Measurements from ENCODE around the gene NR5A2. TPM values are rescaled to one million over a fixed set of nuclear protein-coding genes. Genes with fewer than 3 reads are reported as not detected.

NR5A2 gene
- total RNA-seq (under 1 TPM in 1 of 5 experiments, not detected in 4; 0.10 TPM), polyA plus RNA-seq (not detected), total RNA-seq (0.81 reads per million)

DNA sequence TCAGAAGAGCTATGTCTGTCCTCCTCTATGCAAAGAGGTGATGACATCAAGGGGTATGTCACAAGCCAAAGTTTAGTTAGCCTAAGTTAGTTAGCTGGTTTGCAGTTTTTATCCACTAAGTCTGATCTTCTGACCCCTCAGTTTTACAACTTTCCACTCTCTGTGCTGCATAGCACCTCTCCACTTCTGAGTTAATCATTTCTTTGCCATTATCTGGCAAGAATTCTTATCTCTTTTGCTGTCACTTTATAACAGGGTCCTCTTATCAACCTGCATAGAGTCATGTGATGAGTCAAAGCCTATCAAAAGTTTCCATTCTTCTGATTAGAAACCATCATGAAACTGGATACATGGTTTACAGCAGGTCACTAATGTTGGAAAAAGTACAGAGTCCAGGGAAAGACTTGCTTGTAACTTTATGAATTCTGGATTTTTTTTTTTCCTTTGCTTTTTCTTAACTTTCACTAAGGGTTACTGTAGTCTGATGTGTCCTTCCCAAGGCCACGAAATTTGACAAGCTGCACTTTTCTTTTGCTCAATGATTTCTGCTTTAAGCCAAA lies at the start of gene NR5A2:
Gene NR5A2, plus strand, starts transcription at position 447 of the 560 bp plus-strand sequence. CDS start 138 bp downstream, outside the sequence.
- ATAC-seq: no peak
- H3K4me1 Mint-ChIP-seq: peaks cover 0 to 18% (median 7%) of the 10 kb centered on the region in 7 donors
- intact Hi-C loops (cut with micrococcal nuclease): no loop called here
- DNase-seq: no peak
- ChIA-PET CTCF (no interaction called here), POLR2A (no interaction called here)
- H3K4me3 ChIP-seq (ENCODE audit: low read length): no peak within 1 kb of the TSS
- H3K9me3 ChIP-seq (ENCODE audit: control insufficient read depth in 2 of 3, low read length in 3 of 3): no peaks in the 10 kb centered on the region
- peaks cover 0 to 4% of the 10 kb centered on the region in 2 donors for H3K4me1 ChIP-seq (ENCODE audit: control insufficient read depth in 2 of 2, insufficient read depth in 2 of 2, low read length in 2 of 2)
- peaks cover 54 to 65% (median 54%) of the 10 kb centered on the region in 5 donors for H3K27me3 Mint-ChIP-seq
- peak within 1 kb of the TSS in 3 of 10 donors; percentile 70 to 71 (median 71) for H3K4me3 Mint-ChIP-seq
- H3K36me3 ChIP-seq (ENCODE audit: control insufficient read depth in 2 of 3, insufficient read depth in 3 of 3, low read length in 3 of 3): no peaks in the 10 kb centered on the region
- peaks cover 3 to 9% of the 10 kb centered on the region in 2 donors for H3K27me3 ChIP-seq (ENCODE audit: control insufficient read depth in 2 of 2, insufficient read depth in 2 of 2, low read length in 2 of 2)
- no peak within 1 kb of the TSS for H3K27ac ChIP-seq (ENCODE audit: low read depth, low read length)
- no peak within 1 kb of the TSS for H3K27ac Mint-ChIP-seq
- H3K36me3 Mint-ChIP-seq: no peaks in the 10 kb centered on the region
- H3K9me3 Mint-ChIP-seq: peaks cover 0 to 3% (median 0%) of the 10 kb centered on the region in 11 donors

GRCh38 chr1:199978408-199978940 lies 49.0 kb upstream of the NR5A2 start:
- POLR2A ChIA-PET: no interaction called here
- no peak overlapping the region for H3K27ac Mint-ChIP-seq
- intact Hi-C loops (cut with micrococcal nuclease): no loop called here
- Histone ChIP-seq H3K36me3 (ENCODE audit: control insufficient read depth in 2 of 3, insufficient read depth in 3 of 3, low read length in 3 of 3) (no peaks in the 10 kb centered on the region), H3K4me1 (ENCODE audit: control insufficient read depth in 2 of 2, insufficient read depth in 2 of 2, low read length in 2 of 2) (no peaks in the 10 kb centered on the region), H3K9me3 (ENCODE audit: control insufficient read depth in 2 of 3, low read length in 3 of 3) (no peaks in the 10 kb centered on the region), H3K4me3 (ENCODE audit: low read length) (no peak overlapping the region), H3K27ac (ENCODE audit: low read depth, low read length) (no peak overlapping the region), H3K27me3 (ENCODE audit: control insufficient read depth in 2 of 2, insufficient read depth in 2 of 2, low read length in 2 of 2) (no peaks in the 10 kb centered on the region)
- DNase-seq: no peak
- H3K9me3 Mint-ChIP-seq: peaks cover 0 to 2% (median 0%) of the 10 kb centered on the region in 11 donors
- no peaks in the 10 kb centered on the region for H3K36me3 Mint-ChIP-seq
- no peak overlapping the region for H3K4me3 Mint-ChIP-seq
- H3K27me3 Mint-ChIP-seq: peaks cover 0 to 19% (median 11%) of the 10 kb centered on the region in 5 donors
- peaks cover 0 to 6% (median 0%) of the 10 kb centered on the region in 7 donors for H3K4me1 Mint-ChIP-seq
- CTCF ChIA-PET: no interaction called here
- no peak for ATAC-seq

DNA sequence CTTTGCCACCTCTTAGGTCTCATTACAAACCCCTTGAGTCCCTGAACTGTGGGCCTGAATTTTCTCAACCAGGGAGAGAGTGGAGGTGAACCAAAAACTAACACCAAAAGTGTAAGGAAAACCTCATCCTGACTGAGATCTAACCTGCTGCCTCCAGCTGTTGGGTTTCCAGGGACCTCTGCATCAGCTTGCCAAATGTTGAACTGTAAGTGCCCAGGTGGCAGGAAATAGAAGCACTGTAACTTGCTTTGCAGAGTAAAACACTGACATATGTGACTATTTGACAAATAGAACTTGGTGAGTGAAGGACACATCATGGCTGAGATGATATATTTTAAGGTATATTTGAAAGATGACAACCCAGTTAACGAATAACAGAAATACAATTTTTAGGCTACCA lies 48.4 kb upstream of the NR5A2 start:
- intact Hi-C loops (cut with micrococcal nuclease): no loop called here
- H3K27me3 ChIP-seq (ENCODE audit: control insufficient read depth in 2 of 2, insufficient read depth in 2 of 2, low read length in 2 of 2): no peaks in the 10 kb centered on the region
- ATAC-seq (no peak), DNase-seq (no peak)
- ChIA-PET CTCF (no interaction called here), POLR2A (no interaction called here)
- Mint-ChIP-seq H3K4me1 (peaks cover 0 to 6% (median 0%) of the 10 kb centered on the region in 7 donors), H3K4me3 (no peak overlapping the region), H3K36me3 (no peaks in the 10 kb centered on the region), H3K27me3 (peaks cover 0 to 16% (median 11%) of the 10 kb centered on the region in 5 donors), H3K27ac (no peak overlapping the region), H3K9me3 (peaks cover 0 to 2% (median 0%) of the 10 kb centered on the region in 11 donors)
- no peaks in the 10 kb centered on the region for H3K36me3 ChIP-seq (ENCODE audit: control insufficient read depth in 2 of 3, insufficient read depth in 3 of 3, low read length in 3 of 3)
- no peaks in the 10 kb centered on the region for H3K9me3 ChIP-seq (ENCODE audit: control insufficient read depth in 2 of 3, low read length in 3 of 3)
- no peaks in the 10 kb centered on the region for H3K4me1 ChIP-seq (ENCODE audit: control insufficient read depth in 2 of 2, insufficient read depth in 2 of 2, low read length in 2 of 2)
- H3K4me3 ChIP-seq (ENCODE audit: low read length): no peak overlapping the region
- no peak overlapping the region for H3K27ac ChIP-seq (ENCODE audit: low read depth, low read length)

DNA sequence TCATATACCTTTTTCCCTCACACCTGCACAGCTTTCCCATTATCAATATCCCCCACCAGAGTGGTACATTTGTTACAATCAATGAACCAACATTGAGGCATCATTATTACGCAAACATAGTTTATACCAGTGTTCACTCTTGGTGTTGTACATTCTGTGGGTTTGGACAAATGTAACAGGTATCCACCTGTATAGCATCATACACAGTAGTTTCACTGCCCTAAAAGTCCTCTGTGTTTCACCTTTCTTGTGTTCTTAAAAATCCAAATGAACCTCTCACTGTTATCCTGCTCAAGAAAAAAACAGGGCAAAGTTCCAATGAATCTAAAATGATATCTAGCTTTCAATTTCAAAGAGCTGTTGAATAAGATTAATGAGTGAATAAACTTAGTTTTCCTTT lies 45.9 kb upstream of the NR5A2 start:
- no peak overlapping the region for H3K27ac Mint-ChIP-seq
- H3K4me3 ChIP-seq (ENCODE audit: low read length): no peak overlapping the region
- H3K4me3 Mint-ChIP-seq: no peak overlapping the region
- intact Hi-C loops (cut with micrococcal nuclease): no loop called here
- POLR2A ChIA-PET: no interaction called here
- H3K4me1 ChIP-seq (ENCODE audit: control insufficient read depth in 2 of 2, insufficient read depth in 2 of 2, low read length in 2 of 2): no peaks in the 10 kb centered on the region
- no peaks in the 10 kb centered on the region for H3K36me3 Mint-ChIP-seq
- peaks cover 0 to 4% (median 0%) of the 10 kb centered on the region in 7 donors for H3K4me1 Mint-ChIP-seq
- no peaks in the 10 kb centered on the region for H3K27me3 ChIP-seq (ENCODE audit: control insufficient read depth in 2 of 2, insufficient read depth in 2 of 2, low read length in 2 of 2)
- peaks cover 0 to 2% (median 0%) of the 10 kb centered on the region in 11 donors for H3K9me3 Mint-ChIP-seq
- peaks cover 0 to 7% (median 6%) of the 10 kb centered on the region in 5 donors for H3K27me3 Mint-ChIP-seq
- ATAC-seq: no peak
- no peaks in the 10 kb centered on the region for H3K36me3 ChIP-seq (ENCODE audit: control insufficient read depth in 2 of 3, insufficient read depth in 3 of 3, low read length in 3 of 3)
- no peaks in the 10 kb centered on the region for H3K9me3 ChIP-seq (ENCODE audit: control insufficient read depth in 2 of 3, low read length in 3 of 3)
- DNase-seq: no peak
- H3K27ac ChIP-seq (ENCODE audit: low read depth, low read length): no peak overlapping the region
- CTCF ChIA-PET: no interaction called here

- peaks cover 0 to 6% (median 0%) of the 10 kb centered on the region in 5 donors for H3K27me3 Mint-ChIP-seq
- Histone ChIP-seq H3K4me1 (ENCODE audit: control insufficient read depth in 2 of 2, insufficient read depth in 2 of 2, low read length in 2 of 2) (no peaks in the 10 kb centered on the region), H3K27me3 (ENCODE audit: control insufficient read depth in 2 of 2, insufficient read depth in 2 of 2, low read length in 2 of 2) (no peaks in the 10 kb centered on the region), H3K4me3 (ENCODE audit: low read length) (no peak overlapping the region), H3K27ac (ENCODE audit: low read depth, low read length) (no peak overlapping the region), H3K9me3 (ENCODE audit: control insufficient read depth in 2 of 3, low read length in 3 of 3) (no peaks in the 10 kb centered on the region), H3K36me3 (ENCODE audit: control insufficient read depth in 2 of 3, insufficient read depth in 3 of 3, low read length in 3 of 3) (no peaks in the 10 kb centered on the region)
- H3K4me1 Mint-ChIP-seq: peaks cover 0 to 2% (median 0%) of the 10 kb centered on the region in 7 donors
- peaks cover 0 to 2% (median 0%) of the 10 kb centered on the region in 11 donors for H3K9me3 Mint-ChIP-seq
- no peak for ATAC-seq
- H3K36me3 Mint-ChIP-seq: no peaks in the 10 kb centered on the region
- ChIA-PET CTCF (no interaction called here), POLR2A (no interaction called here)
- intact Hi-C loops (cut with micrococcal nuclease): no loop called here
- no peak overlapping the region for H3K4me3 Mint-ChIP-seq
- H3K27ac Mint-ChIP-seq: no peak overlapping the region
- no peak for DNase-seq
Observed at GRCh38 chr1:199982606-199983005, 44.9 kb upstream of the NR5A2 start.

DNA sequence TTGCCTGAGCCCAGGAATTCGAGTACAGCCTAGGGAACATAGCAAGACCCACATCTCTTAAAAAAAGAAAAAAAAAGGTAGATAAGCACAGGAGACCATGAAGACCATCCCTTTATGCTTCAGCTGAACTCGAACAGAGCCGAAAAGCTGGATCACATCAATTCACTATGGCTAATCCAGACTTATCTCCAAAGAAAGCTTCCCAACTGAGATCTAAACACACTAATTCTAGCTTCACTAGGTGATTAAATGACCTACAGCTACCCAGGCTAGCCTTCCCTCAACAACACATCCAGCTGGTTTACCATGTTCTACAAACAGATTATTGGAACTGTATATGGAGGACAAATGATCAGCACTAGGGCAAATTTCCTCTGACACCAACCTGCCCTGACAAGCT lies 44.0 kb upstream of the NR5A2 start:
- H3K4me1 Mint-ChIP-seq: peaks cover 0 to 2% (median 0%) of the 10 kb centered on the region in 7 donors
- no peak for DNase-seq
- H3K9me3 Mint-ChIP-seq: peaks cover 0 to 2% (median 0%) of the 10 kb centered on the region in 11 donors
- H3K36me3 Mint-ChIP-seq: no peaks in the 10 kb centered on the region
- Histone ChIP-seq H3K27me3 (ENCODE audit: control insufficient read depth in 2 of 2, insufficient read depth in 2 of 2, low read length in 2 of 2) (no peaks in the 10 kb centered on the region), H3K27ac (ENCODE audit: low read depth, low read length) (no peak overlapping the region), H3K36me3 (ENCODE audit: control insufficient read depth in 2 of 3, insufficient read depth in 3 of 3, low read length in 3 of 3) (no peaks in the 10 kb centered on the region), H3K9me3 (ENCODE audit: control insufficient read depth in 2 of 3, low read length in 3 of 3) (no peaks in the 10 kb centered on the region), H3K4me3 (ENCODE audit: low read length) (no peak overlapping the region), H3K4me1 (ENCODE audit: control insufficient read depth in 2 of 2, insufficient read depth in 2 of 2, low read length in 2 of 2) (no peaks in the 10 kb centered on the region)
- no peak overlapping the region for H3K27ac Mint-ChIP-seq
- ATAC-seq: no peak
- no peak overlapping the region for H3K4me3 Mint-ChIP-seq
- intact Hi-C loops (cut with micrococcal nuclease): no loop called here
- peaks cover 0 to 3% (median 0%) of the 10 kb centered on the region in 5 donors for H3K27me3 Mint-ChIP-seq
- ChIA-PET CTCF (no interaction called here), POLR2A (no interaction called here)

DNA sequence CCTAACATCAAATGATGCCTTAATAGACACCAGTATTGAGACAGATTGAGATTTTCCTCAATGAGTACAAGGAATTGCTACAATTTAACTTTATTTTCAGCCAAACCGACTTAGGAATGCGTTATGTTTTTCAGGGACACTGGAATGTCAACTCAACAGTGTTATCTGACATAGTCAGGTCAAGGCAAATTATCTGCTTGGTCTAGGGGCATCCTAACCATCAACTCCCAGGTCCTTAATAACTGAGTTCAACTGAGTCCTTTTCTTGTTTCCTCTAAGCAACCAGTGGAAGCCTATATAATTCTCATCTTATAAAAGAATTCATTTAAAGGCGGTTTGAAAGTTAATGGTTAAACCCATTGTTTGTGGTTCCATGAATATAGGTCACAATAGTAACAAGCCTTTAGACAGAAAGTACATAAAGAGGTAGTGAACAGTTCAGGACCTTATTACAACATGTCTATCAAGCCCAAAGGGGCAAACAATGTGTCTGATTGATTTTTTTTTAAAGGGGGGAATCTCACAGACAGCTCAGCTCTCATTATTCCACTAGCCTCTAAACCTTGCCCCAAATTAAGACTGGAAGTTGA lies 32.3 kb upstream of the NR5A2 start:
- CTCF ChIA-PET: no interaction called here
- Histone ChIP-seq H3K4me1 (ENCODE audit: control insufficient read depth in 2 of 2, insufficient read depth in 2 of 2, low read length in 2 of 2) (no peaks in the 10 kb centered on the region), H3K27ac (ENCODE audit: low read depth, low read length) (no peak overlapping the region), H3K36me3 (ENCODE audit: control insufficient read depth in 2 of 3, insufficient read depth in 3 of 3, low read length in 3 of 3) (no peaks in the 10 kb centered on the region), H3K4me3 (ENCODE audit: low read length) (no peak overlapping the region), H3K9me3 (ENCODE audit: control insufficient read depth in 2 of 3, low read length in 3 of 3) (no peaks in the 10 kb centered on the region), H3K27me3 (ENCODE audit: control insufficient read depth in 2 of 2, insufficient read depth in 2 of 2, low read length in 2 of 2) (no peaks in the 10 kb centered on the region)
- H3K4me1 Mint-ChIP-seq: no peaks in the 10 kb centered on the region
- H3K27me3 Mint-ChIP-seq: peaks cover 3 to 15% (median 4%) of the 10 kb centered on the region in 5 donors
- intact Hi-C loops (cut with micrococcal nuclease): no loop called here
- H3K36me3 Mint-ChIP-seq: no peaks in the 10 kb centered on the region
- ATAC-seq (no peak), DNase-seq (no peak)
- POLR2A ChIA-PET: no interaction called here
- no peak overlapping the region for H3K4me3 Mint-ChIP-seq
- peaks cover 0 to 4% (median 0%) of the 10 kb centered on the region in 11 donors for H3K9me3 Mint-ChIP-seq
- no peak overlapping the region for H3K27ac Mint-ChIP-seq

Data from naive thymus-derived CD4-positive, alpha-beta T cell (primary cell).